H9 (cell line): Measurements from ENCODE around the gene ATP6V0B. TPM values are rescaled to one million over a fixed set of nuclear protein-coding genes. Genes with fewer than 3 reads are reported as not detected.

Source experiments
- DNase-seq: peaks from one replicate; pipeline ENCODE4 v3.0.0-alpha.2; 2017
- H2AFZ ChIP-seq: one replicate; pipeline ENCODE4 v1.6.1; 2013; ENCODE audit warnings: mild to moderate bottlenecking, low read length, control low read depth, moderate library complexity
- H2AK5ac ChIP-seq: 2 replicates; pipeline ENCODE4 v1.6.1; 2013; ENCODE audit warnings: low read length, control low read depth, mixed read lengths; ENCODE audit not compliant: insufficient read length
- H2BK120ac ChIP-seq: one replicate; pipeline ENCODE4 v1.6.1; 2013; ENCODE audit warnings: low read depth, mild to moderate bottlenecking, low read length, control low read depth, inconsistent platforms; ENCODE audit not compliant: poor library complexity, severe bottlenecking
- H2BK12ac ChIP-seq: 2 replicates; pipeline ENCODE4 v1.6.1; 2013; ENCODE audit warnings: low read length, control low read depth, mixed read lengths, low read depth; ENCODE audit not compliant: insufficient read length
- H2BK15ac ChIP-seq: 2 replicates; pipeline ENCODE4 v1.6.1; 2013; ENCODE audit warnings: low read depth, low read length, control low read depth
- H2BK20ac ChIP-seq: one replicate; pipeline ENCODE4 v1.6.1; 2013; ENCODE audit warnings: low read depth, mild to moderate bottlenecking, low read length, control low read depth, inconsistent platforms; ENCODE audit not compliant: poor library complexity, severe bottlenecking
- H2BK5ac ChIP-seq: 2 replicates; pipeline ENCODE4 v1.6.1; 2013; ENCODE audit warnings: low read length, control low read depth, mixed read lengths; ENCODE audit not compliant: insufficient read length
- H3K14ac ChIP-seq: 2 replicates; pipeline ENCODE4 v1.6.1; 2013; ENCODE audit warnings: low read length, control low read depth; ENCODE audit not compliant: insufficient read depth
- H3K18ac ChIP-seq: 2 replicates; pipeline ENCODE4 v1.6.1; 2013; ENCODE audit warnings: low read depth, mild to moderate bottlenecking, mixed read lengths, low read length, control low read depth; ENCODE audit not compliant: insufficient read length
- H3K23ac ChIP-seq: 2 replicates; pipeline ENCODE4 v1.6.1; 2013; ENCODE audit warnings: low read length, control low read depth, mixed read lengths, low read depth; ENCODE audit not compliant: insufficient read length
- H3K23me2 ChIP-seq: 2 replicates; pipeline ENCODE4 v1.6.1; 2013; ENCODE audit warnings: low read depth, mild to moderate bottlenecking, mixed read lengths, low read length, control low read depth; ENCODE audit not compliant: insufficient read length, poor library complexity, severe bottlenecking
- H3K27ac ChIP-seq: 2 replicates; pipeline ENCODE4 v1.5.1; 2013; ENCODE audit warnings: low read length, control low read depth, mixed read lengths, low read depth; ENCODE audit not compliant: insufficient read length
- H3K27me3 ChIP-seq: 2 replicates; pipeline ENCODE4 v1.6.1; 2013; ENCODE audit warnings: low read length, control low read depth, inconsistent platforms; ENCODE audit not compliant: insufficient read depth
- H3K4ac ChIP-seq: 2 replicates; pipeline ENCODE4 v1.6.1; 2013; ENCODE audit warnings: low read depth, mild to moderate bottlenecking, control low read depth, inconsistent platforms, low read length, moderate library complexity
- H3K4me1 ChIP-seq: 2 replicates; pipeline ENCODE4 v1.6.1; 2013; ENCODE audit warnings: low read length, control low read depth, inconsistent platforms; ENCODE audit not compliant: insufficient read depth
- H3K4me2 ChIP-seq: 2 replicates; pipeline ENCODE4 v1.6.1; 2013; ENCODE audit warnings: low read length, control low read depth, mixed read lengths; ENCODE audit not compliant: insufficient read length, insufficient read depth
- H3K56ac ChIP-seq: 2 replicates; pipeline ENCODE4 v1.6.1; 2013; ENCODE audit warnings: low read depth, mild to moderate bottlenecking, mixed read lengths, low read length, control low read depth; ENCODE audit not compliant: insufficient read length
- H3K79me1 ChIP-seq: 2 replicates; pipeline ENCODE4 v1.6.1; 2013; ENCODE audit warnings: low read depth, mild to moderate bottlenecking, moderate library complexity, low read length, control low read depth, inconsistent platforms; ENCODE audit not compliant: insufficient read depth, poor library complexity, severe bottlenecking
- H3K79me2 ChIP-seq: 2 replicates; pipeline ENCODE4 v1.6.1; 2013; ENCODE audit warnings: low read length, control low read depth, inconsistent platforms; ENCODE audit not compliant: insufficient read depth
- H3K9ac ChIP-seq: 2 replicates; pipeline ENCODE4 v1.6.1; 2013; ENCODE audit warnings: low read length, control low read depth, mixed read lengths; ENCODE audit not compliant: insufficient read length; ENCODE audit errors: extremely low read depth
- H3K9me3 ChIP-seq: one replicate; pipeline ENCODE4 v1.6.1; 2013; ENCODE audit warnings: low read depth, low read length, inconsistent platforms; ENCODE audit not compliant: control insufficient read depth
- H3T11ph ChIP-seq: one replicate; pipeline ENCODE4 v1.6.1; 2013; ENCODE audit warnings: mild to moderate bottlenecking, low read length, control low read depth, inconsistent platforms
- H4K20me1 ChIP-seq: one replicate; pipeline ENCODE4 v1.6.1; 2013; ENCODE audit not compliant: control insufficient read depth, insufficient read length, insufficient read depth
- H4K5ac ChIP-seq: 2 replicates; pipeline ENCODE4 v1.6.1; 2013; ENCODE audit warnings: low read depth, mild to moderate bottlenecking, mixed read lengths, low read length, control low read depth; ENCODE audit not compliant: insufficient read length
- H4K8ac ChIP-seq: replicated peaks from 2 replicates; pipeline ENCODE4 v1.6.1; 2013; ENCODE audit warnings: low read length, control low read depth, mixed read lengths, low read depth; ENCODE audit not compliant: insufficient read length
- H4K91ac ChIP-seq: 2 replicates; pipeline ENCODE4 v1.6.1; 2013; ENCODE audit warnings: low read depth, mild to moderate bottlenecking, moderate library complexity, mixed read lengths, low read length, control low read depth; ENCODE audit not compliant: insufficient read length
- H3K27ac Mint-ChIP-seq, 3 experiments: 2 replicates in 2 of 3; 3 replicates in 1 of 3; pipeline ENCODE4 v1.8.0; 2020 to 2021; ENCODE audit warnings: mixed read lengths in 3 of 3, mild to moderate bottlenecking in 1 of 3, moderate library complexity in 1 of 3
- H3K27me3 Mint-ChIP-seq: 2 replicates; pipeline ENCODE4 v1.8.0; 2021; ENCODE audit warnings: low read depth, mild to moderate bottlenecking, moderate library complexity, mixed read lengths
- H3K36me3 Mint-ChIP-seq, 3 experiments: 2 replicates in 2 of 3; 3 replicates in 1 of 3; pipeline ENCODE4 v1.8.0; 2020 to 2021; ENCODE audit warnings: low read depth in 3 of 3, mixed read lengths in 3 of 3; ENCODE audit not compliant: insufficient read depth in 1 of 3
- H3K4me1 Mint-ChIP-seq, 2 experiments: 2 replicates each; pipeline ENCODE4 v1.8.0; 2020; ENCODE audit warnings: mixed read lengths in 2 of 2
- H3K4me3 Mint-ChIP-seq, 2 experiments: 2 replicates in 1 of 2; 3 replicates in 1 of 2; pipeline ENCODE4 v1.8.0; 2020 to 2021; ENCODE audit warnings: mild to moderate bottlenecking in 2 of 2, mixed read lengths in 2 of 2, moderate library complexity in 1 of 2
- H3K9me3 Mint-ChIP-seq, 2 experiments: 2 replicates in 1 of 2; 3 replicates in 1 of 2; pipeline ENCODE4 v1.8.0; 2020; ENCODE audit warnings: mild to moderate bottlenecking in 2 of 2, mixed read lengths in 2 of 2, moderate library complexity in 1 of 2
- CTCF ChIP-seq: fragments of 200-600 bp; sonication (generic); conservative IDR thresholded peaks from 3 replicates; pipeline ENCODE4 v1.8.0; 2021; ENCODE audit warnings: antibody characterized with exemption, mild to moderate bottlenecking
- WGBS: extraction: QIAGEN DNeasy Blood & Tissue Kit; methylation state at CpG from one replicate; pipeline ENCODE4 v1.1.7; 2013; ENCODE audit warnings: missing lambda C conversion rate, low lambda C conversion rate, mixed read lengths; ENCODE audit not compliant: insufficient read length; ENCODE audit errors: extremely low coverage; 5-methylcytosine and 5-hydroxymethylcytosine counted together
- total RNA-seq: library from RNA; stranded (reverse); gene quantifications from 2 replicates; pipeline ENCODE4 v1.2.1, GENCODE V29; 2021

ATP6V0B gene
- total RNA-seq, 1 experiment from 2014 or later: 131 TPM

- Histone ChIP-seq H3T11ph (no peak overlapping the region), H3K9ac (peak overlapping the region; percentile 50), H2BK5ac (no peak overlapping the region), H3K27ac (no peak overlapping the region), H3K79me2 (no peaks in the 10 kb centered on the region), H2BK120ac (no peak overlapping the region), H4K5ac (no peak overlapping the region), H3K79me1 (no peaks in the 10 kb centered on the region), H3K4me2 (peak overlapping the region; percentile 63), H3K9me3 (no peaks in the 10 kb centered on the region), H3K23me2 (peaks cover 10% of the 10 kb centered on the region), H2BK12ac (no peak overlapping the region), H4K8ac (no peak overlapping the region), H2BK15ac (no peak overlapping the region), H4K91ac (no peak overlapping the region), H2BK20ac (no peak overlapping the region), H3K56ac (no peak overlapping the region), H3K4ac (no peak overlapping the region), H3K14ac (no peak overlapping the region), H3K23ac (no peak overlapping the region), H3K27me3 (no peaks in the 10 kb centered on the region), H2AFZ (no peak overlapping the region), H2AK5ac (no peak overlapping the region), H4K20me1 (no peaks in the 10 kb centered on the region), H3K4me1 (no peaks in the 10 kb centered on the region), H3K18ac (no peak overlapping the region)
- peak overlapping the region; percentile 84 to 88 for H3K4me3 Mint-ChIP-seq
- DNase-seq: no peak
- H3K27me3 Mint-ChIP-seq: no peaks in the 10 kb centered on the region; the same call in 1 of the 2 replicates
- no peak for TF ChIP-seq CTCF
- H3K9me3 Mint-ChIP-seq: no peaks in the 10 kb centered on the region
- peaks cover 26 to 34% of the 10 kb centered on the region in 2 experiments for H3K4me1 Mint-ChIP-seq
- H3K27ac Mint-ChIP-seq: peak overlapping the region in 2 of 3 experiments; percentile 94 to 98; a peak in 4 of 7 replicates
- no CpG with 5 or more reads among the region's 27 CpGs for WGBS
- H3K36me3 Mint-ChIP-seq: peaks cover 0 to 9% (median 7%) of the 10 kb centered on the region in 3 experiments; a peak in 6 of 7 replicates
Measured at GRCh38 chr1:43947061-43947873, 27.5 kb upstream of the ATP6V0B start.
